Effector memory CD4-positive, alpha-beta T cell (primary cell): ENCODE measurements around the gene MAP3K9.

ENCODE experiments used
- DNase-seq, 3 donors: peaks; one replicate each; pipeline ENCODE4 v3.0.0-alpha.2; 2020
- H3K27ac ChIP-seq: 2 replicates; pipeline ENCODE4 v1.7.0; 2013; ENCODE audit warnings: mild to moderate bottlenecking, low read length, moderate library complexity; ENCODE audit not compliant: insufficient read depth, poor library complexity, severe bottlenecking
- H3K27me3 ChIP-seq: replicated peaks from 2 replicates; pipeline ENCODE4 v1.7.0; 2013; ENCODE audit warnings: mild to moderate bottlenecking, low read length; ENCODE audit not compliant: insufficient read depth, control insufficient read depth, poor library complexity, severe bottlenecking
- H3K36me3 ChIP-seq: 2 replicates; pipeline ENCODE4 v1.7.0; 2013; ENCODE audit warnings: mild to moderate bottlenecking, low read length, moderate library complexity; ENCODE audit not compliant: control insufficient read depth, insufficient read depth
- H3K4me1 ChIP-seq: 2 replicates; pipeline ENCODE4 v1.7.0; 2013; ENCODE audit warnings: low read length, mild to moderate bottlenecking; ENCODE audit not compliant: control insufficient read depth, insufficient read depth, poor library complexity, severe bottlenecking
- H3K4me3 ChIP-seq: 2 replicates; pipeline ENCODE4 v1.7.0; 2013; ENCODE audit warnings: low read length, low read depth, mild to moderate bottlenecking; ENCODE audit not compliant: insufficient read depth, poor library complexity, severe bottlenecking
- H3K9me3 ChIP-seq: 2 replicates; pipeline ENCODE4 v1.7.0; 2013; ENCODE audit warnings: mild to moderate bottlenecking, low read length, moderate library complexity; ENCODE audit not compliant: control insufficient read depth

The MAP3K9 gene

DNA sequence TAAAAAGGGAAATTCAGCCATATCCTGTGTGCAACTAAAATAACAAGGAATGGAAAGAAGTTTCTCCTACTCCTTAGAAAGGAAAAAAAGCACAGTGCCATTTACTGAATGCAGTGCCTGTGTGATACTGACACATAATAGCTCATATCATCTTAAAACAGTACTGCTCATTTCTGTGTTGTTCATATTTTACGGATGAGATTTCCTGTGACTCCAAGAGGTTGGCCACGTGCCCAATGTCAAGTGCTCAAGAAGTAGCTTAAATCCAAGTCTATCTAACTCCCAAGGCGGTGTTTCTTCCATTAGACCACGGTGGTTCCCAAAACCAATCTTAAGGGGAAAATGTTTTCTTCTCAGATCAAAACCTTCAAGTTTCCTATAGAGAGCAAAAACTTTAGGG lies 20.0 kb downstream of the MAP3K9 start:
- DNase-seq: no peak
- Histone ChIP-seq H3K36me3 (peaks cover 8% of the 10 kb centered on the region), H3K9me3 (no peaks in the 10 kb centered on the region), H3K27me3 (no peaks in the 10 kb centered on the region), H3K4me3 (no peak overlapping the region), H3K27ac (no peak overlapping the region), H3K4me1 (no peaks in the 10 kb centered on the region)

DNA sequence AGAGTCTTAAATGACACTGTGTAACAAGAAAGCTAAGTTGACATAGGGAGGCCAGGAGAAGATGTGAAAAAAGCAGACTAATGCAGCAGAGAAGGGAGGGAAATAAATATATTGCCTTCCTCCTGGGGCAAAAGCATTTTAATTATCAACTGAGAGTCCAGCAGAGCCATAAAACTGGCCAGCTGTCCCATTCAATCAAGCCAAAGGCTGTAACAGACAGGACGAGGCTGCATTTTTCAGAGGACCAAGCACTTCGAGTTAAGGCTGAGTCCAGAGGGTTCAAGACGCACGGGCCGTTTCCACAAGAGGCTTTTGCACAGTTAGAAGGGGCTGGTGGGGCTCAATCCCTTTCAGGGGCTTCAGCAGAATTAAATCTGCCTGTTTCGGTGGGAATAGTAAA lies 20.4 kb downstream of the MAP3K9 start:
- H3K27me3 ChIP-seq: no peaks in the 10 kb centered on the region

DNA sequence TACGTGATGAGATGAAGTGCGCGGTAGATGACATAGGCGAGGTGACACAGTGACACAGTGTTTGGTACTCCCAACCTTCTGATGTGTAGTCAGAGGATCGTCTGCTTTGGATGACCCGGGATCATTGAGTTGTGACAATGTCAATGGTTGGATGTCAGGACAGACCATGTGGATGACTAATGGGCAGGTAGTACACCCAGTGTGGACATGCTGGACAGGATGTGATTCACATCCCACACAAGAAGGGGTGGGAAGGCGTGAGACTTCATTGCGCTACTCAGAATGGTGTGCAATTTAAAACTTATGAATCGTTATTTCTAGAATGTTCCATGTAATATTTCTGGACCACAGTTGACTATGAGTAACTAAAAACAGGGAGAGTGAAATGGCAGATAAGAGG lies 23.8 kb downstream of the MAP3K9 start:
- Histone ChIP-seq H3K4me3 (no peak overlapping the region), H3K4me1 (peaks cover 7% of the 10 kb centered on the region), H3K27me3 (no peaks in the 10 kb centered on the region), H3K9me3 (no peaks in the 10 kb centered on the region), H3K27ac (no peak overlapping the region), H3K36me3 (no peaks in the 10 kb centered on the region)
- DNase-seq: no peak

More for the DNA sequence above, 20.4 kb downstream of the MAP3K9 start:
- Histone ChIP-seq H3K27ac (no peak overlapping the region), H3K9me3 (no peaks in the 10 kb centered on the region), H3K36me3 (peaks cover 8% of the 10 kb centered on the region), H3K4me1 (no peaks in the 10 kb centered on the region), H3K4me3 (no peak overlapping the region)
- DNase-seq: no peak

DNA sequence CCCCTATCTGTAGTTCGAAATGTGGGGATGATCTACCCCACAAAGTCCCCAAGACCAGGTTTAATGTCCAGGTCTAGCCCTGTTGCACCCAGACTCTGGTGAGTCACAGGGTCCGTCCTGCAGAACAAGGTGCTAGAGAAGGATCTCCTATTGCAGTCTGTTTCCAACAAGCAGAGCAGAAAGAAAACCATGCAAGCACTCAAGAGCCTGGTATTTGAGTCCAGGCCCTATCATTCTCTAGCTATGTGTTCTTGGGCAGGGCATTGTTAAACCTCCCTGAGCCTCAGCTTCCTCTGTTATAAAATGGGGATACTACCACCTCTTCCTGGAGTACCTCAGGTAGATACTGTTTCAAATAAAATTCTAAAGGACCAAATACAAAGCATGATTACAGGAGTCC lies 24.4 kb downstream of the MAP3K9 start:
- Histone ChIP-seq H3K4me1 (peaks cover 7% of the 10 kb centered on the region), H3K36me3 (no peaks in the 10 kb centered on the region), H3K9me3 (no peaks in the 10 kb centered on the region), H3K4me3 (no peak overlapping the region), H3K27ac (no peak overlapping the region), H3K27me3 (no peaks in the 10 kb centered on the region)
- DNase-seq: no peak

DNA sequence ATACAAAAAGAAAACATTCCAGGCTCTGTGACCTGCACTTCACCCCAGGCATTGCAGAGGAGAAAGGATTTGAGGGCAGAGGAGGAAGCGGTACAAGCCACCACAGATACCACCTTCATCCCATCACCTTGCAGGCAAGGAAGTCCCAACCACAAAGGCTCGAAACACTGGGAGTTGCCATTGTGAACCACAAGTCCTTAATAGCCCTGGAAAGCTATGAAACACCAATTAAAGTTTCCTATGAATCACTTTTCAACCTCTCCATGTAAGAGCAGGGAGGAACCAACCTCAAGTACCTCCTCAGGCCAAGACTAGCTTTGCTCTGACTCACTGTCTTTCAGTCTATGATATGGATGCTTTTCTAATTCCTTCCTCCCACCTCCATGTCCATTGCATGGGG lies 27.0 kb downstream of the MAP3K9 start:
- no peaks in the 10 kb centered on the region for H3K36me3 ChIP-seq
- DNase-seq: no peak
- no peak overlapping the region for H3K27ac ChIP-seq
- H3K9me3 ChIP-seq: no peaks in the 10 kb centered on the region
- H3K27me3 ChIP-seq: no peaks in the 10 kb centered on the region
- H3K4me3 ChIP-seq: no peak overlapping the region
- peaks cover 7% of the 10 kb centered on the region for H3K4me1 ChIP-seq

DNA sequence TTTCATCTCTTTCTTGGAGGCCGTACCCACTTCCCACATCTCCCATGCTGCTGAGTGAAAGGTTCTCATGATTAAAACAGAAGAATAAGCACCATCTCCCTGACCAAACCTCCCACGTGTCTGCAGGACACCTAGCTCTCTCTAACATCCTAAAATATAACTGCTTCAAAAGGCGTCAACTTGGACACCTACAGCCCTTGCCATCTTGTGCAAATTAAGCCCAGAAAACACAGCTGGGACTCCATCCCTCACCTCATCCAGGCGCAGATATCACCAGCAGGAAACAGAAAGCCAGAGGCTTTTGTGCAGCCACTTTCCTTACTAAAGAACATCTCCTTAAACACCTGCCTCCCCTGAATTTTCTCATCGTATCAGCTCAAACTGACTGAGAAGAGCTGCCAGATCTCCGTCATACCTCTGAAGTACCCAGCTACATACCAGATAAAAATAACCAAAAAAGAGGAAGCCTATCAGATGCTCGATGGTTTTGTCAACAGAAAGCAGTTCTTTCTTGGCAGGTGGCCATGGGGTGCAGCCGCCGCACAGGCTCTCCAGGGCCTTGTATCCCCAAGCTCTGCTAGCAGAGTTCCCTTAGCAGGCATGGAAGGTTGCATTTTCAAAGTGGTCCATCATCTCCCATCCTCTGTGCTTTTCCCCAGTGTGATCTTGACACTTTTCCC lies 28.8 kb downstream of the MAP3K9 start:
- no peak for DNase-seq
- H3K9me3 ChIP-seq: no peaks in the 10 kb centered on the region
- no peak overlapping the region for H3K4me3 ChIP-seq

DNA sequence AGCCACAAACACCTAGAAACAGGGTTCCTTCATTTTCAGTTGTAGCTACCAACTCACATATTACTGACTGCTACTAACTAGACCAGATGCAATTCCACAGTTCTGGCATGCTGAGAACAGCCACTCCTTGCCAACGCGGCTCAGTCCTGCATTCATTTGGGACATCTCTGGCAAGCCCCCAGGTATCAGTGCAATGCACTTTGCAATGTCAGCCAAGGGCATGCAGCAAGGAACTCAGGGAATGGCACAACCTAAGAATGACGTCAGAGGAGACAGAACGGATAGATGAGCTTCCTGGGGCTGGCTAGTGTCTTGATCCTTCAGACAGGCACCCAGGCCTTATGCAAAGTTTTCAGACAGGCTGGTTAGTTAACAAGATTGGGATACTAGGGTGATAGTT lies 29.6 kb downstream of the MAP3K9 start:
- Histone ChIP-seq H3K27ac (no peak overlapping the region), H3K4me1 (peaks cover 7% of the 10 kb centered on the region), H3K27me3 (no peaks in the 10 kb centered on the region), H3K4me3 (no peak overlapping the region), H3K9me3 (no peaks in the 10 kb centered on the region), H3K36me3 (no peaks in the 10 kb centered on the region)
- DNase-seq: no peak

More for the DNA sequence above, 28.8 kb downstream of the MAP3K9 start:
- Histone ChIP-seq H3K36me3 (no peaks in the 10 kb centered on the region), H3K27ac (no peak overlapping the region), H3K4me1 (peaks cover 7% of the 10 kb centered on the region), H3K27me3 (no peaks in the 10 kb centered on the region)

DNA sequence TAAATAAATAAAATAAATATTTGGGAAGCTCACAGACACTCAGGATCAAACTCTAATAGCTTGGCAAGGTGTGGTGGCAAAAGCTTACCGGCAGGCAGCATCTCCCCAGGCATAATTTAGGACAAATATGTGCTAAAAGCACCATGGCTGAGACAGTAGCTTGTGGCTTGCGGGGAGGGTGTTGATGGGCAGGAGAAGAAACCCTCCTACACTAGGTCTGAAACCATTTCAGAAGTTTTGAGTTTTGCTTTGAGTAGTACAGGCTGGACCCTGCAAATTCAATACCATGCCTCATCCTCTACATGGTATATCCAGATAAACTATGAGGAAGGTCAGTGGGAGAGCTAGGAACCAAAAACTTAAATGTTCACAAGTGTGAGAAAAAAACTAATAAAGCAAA lies 33.1 kb downstream of the MAP3K9 start:
- no peak overlapping the region for H3K4me3 ChIP-seq
- H3K4me1 ChIP-seq: no peaks in the 10 kb centered on the region
- H3K36me3 ChIP-seq: no peaks in the 10 kb centered on the region
- no peaks in the 10 kb centered on the region for H3K9me3 ChIP-seq
- no peaks in the 10 kb centered on the region for H3K27me3 ChIP-seq
- no peak for DNase-seq
- no peak overlapping the region for H3K27ac ChIP-seq

DNA sequence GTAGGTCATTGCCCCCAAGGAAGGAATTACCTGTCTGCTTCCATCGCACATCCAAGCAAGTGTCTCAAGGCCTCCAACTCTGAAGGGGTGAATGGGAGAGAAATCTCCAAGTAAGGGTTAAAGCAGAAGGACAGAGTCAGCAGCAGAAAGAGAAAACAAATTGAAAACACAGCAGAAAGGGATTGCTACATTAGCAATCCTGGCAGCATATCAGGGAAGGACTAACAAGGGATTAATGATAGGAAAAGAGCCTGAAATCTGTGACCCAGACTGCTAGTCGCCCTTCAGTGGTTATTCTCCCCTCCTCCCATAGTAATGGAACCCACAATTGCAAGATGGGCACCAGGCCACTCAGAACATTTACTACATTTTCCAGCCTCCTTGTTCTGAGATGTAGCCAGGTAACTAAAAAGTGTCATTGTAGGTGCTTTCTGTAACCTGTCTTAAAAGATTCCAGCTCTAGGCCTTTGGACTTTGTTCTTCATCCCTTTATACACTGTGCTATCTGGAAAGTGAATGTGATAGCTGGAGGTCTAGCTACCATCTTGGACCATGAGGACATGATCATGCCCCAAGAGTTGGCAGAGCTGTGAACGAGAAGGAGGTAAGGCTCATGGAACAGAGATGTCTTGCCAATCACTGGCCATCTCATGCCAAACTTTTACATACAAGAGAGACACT lies 36.0 kb downstream of the MAP3K9 start:
- Histone ChIP-seq H3K4me1 (no peaks in the 10 kb centered on the region), H3K27me3 (no peaks in the 10 kb centered on the region), H3K27ac (no peak overlapping the region), H3K36me3 (no peaks in the 10 kb centered on the region), H3K9me3 (no peaks in the 10 kb centered on the region), H3K4me3 (no peak overlapping the region)
- DNase-seq: no peak

DNA sequence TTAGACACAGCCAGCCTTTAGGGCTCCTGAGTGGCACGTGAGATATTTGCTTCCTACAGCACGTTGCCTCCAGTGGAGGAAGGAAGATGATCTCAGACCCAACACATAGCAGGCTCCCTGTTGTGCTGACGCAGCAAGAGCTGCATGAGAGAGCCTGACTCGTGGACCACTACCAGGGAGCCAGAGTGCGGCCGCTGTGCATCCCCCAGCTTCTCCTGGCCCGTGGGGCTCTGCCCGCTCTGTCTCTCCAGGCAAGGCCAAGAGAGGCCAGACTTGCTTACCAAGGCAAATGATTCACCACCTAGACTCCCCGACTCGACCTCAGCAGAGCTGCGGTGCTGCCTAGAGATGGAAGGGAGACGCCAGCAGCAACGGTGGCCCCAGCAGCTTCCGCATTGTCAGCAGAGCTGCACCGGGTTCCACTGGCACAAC lies 37.5 kb downstream of the MAP3K9 start:
- no peaks in the 10 kb centered on the region for H3K9me3 ChIP-seq
- no peaks in the 10 kb centered on the region for H3K4me1 ChIP-seq
- no peak for DNase-seq
- H3K4me3 ChIP-seq: no peak overlapping the region
- no peaks in the 10 kb centered on the region for H3K27me3 ChIP-seq
- H3K27ac ChIP-seq: no peak overlapping the region
- no peaks in the 10 kb centered on the region for H3K36me3 ChIP-seq
